ENCODE measurements around the gene FOLH1.
"Not testable (repeated sequence)": the region's sequence is repeated elsewhere in the genome, so short reads cannot be mapped to it uniquely, and the experiment has no call there.

Gene FOLH1

DNA sequence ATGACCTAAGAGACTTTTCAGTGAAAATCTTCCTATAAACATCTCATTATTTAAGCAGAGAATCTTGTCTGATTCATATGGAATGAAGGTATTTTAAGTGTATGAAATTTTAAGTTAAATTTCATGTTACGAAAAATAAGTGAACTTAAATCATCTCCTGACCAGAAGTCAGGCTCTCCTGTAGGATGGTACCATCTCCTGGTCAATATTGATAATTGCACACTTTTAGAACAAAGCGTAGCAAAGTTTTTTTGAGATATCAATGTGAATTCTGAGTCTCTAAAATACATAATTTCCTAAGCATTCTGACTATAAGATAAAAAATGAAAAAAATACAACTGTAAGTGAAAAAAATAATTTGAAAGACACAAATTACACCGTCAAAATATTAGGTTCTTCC, 38.8 kb downstream of the FOLH1 start:
- DNase-seq (ENCODE audit: low read depth); H3K4me3 ChIP-seq (ENCODE audit: low read depth, low read length): not testable (repeated sequence)

DNA sequence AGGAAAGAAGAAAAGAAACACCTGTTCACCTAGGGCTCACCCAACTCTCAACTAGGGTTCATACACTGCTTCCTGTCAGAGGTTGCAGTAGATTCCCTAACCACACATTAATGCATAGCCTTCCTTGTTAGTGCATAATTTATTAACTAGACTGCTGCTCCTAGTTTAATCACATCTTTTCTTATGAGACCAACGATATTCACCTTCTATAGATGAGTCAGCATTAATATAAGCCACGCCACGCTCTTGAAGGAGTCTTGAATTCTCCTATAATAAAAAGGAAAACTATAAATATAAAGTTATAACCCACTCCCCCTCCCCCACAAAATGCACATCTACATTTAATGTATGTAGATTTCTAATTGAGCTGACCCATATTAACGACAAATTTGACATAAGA, 39.4 kb downstream of the FOLH1 start:
- H3K4me3 ChIP-seq (ENCODE audit: low read depth, low read length); DNase-seq (ENCODE audit: low read depth): not testable (repeated sequence)

DNA sequence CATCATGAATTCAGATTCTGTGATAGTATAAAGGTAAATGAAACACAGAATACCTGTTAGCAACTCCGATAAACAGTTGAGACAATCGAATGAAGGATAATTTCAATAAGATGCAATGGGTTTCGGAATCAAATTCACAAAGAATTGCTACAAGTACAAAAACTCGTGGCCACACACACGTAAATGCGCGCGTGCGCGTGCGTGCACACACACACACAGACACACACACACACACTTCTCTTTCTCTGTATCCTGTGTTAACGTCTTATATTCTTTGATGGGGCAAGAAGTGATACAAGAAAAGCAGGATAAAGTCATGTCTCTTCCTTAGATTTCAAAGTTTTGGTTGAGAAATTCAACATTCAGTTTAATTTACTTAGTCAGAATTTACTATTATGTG, 57.2 kb downstream of the FOLH1 start:
- no peak overlapping the region for H3K4me3 ChIP-seq (ENCODE audit: low read depth, low read length)
- TF ChIP-seq, protein P1, sequence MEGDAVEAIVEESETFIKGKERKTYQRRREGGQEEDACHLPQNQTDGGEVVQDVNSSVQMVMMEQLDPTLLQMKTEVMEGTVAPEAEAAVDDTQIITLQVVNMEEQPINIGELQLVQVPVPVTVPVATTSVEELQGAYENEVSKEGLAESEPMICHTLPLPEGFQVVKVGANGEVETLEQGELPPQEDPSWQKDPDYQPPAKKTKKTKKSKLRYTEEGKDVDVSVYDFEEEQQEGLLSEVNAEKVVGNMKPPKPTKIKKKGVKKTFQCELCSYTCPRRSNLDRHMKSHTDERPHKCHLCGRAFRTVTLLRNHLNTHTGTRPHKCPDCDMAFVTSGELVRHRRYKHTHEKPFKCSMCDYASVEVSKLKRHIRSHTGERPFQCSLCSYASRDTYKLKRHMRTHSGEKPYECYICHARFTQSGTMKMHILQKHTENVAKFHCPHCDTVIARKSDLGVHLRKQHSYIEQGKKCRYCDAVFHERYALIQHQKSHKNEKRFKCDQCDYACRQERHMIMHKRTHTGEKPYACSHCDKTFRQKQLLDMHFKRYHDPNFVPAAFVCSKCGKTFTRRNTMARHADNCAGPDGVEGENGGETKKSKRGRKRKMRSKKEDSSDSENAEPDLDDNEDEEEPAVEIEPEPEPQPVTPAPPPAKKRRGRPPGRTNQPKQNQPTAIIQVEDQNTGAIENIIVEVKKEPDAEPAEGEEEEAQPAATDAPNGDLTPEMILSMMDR (IDR thresholded peaks at IDR 0.05; ENCODE audit: control insufficient read depth, extremely low read depth, insufficient read depth), result no peak
- no peak for DNase-seq (ENCODE audit: low read depth)

DNA sequence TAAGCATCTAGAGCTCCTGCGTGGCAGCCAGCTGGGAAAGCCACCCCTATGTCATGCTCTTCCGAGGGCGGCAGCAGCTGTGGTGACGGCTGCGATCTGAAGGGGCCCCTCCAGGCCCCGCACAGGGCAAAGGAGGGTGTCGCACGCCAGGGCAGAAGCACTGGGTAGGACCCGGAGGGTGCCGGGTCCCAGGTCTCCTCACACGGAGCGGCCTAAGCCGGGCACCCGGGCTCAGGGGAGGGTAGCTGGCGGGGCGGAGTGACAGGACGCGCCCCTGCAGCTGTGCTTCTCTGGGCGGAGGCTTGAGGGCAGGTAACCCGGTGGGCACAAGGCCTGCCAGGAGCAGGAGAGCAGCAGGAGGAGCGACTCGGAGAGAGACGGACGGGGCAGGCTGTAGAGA, 106.0 kb downstream of the FOLH1 start:
- not testable (repeated sequence) for DNase-seq (ENCODE audit: low read depth); H3K4me3 ChIP-seq (ENCODE audit: low read depth, low read length)
